ENCODE measurements around the gene HINT2. TPM values are rescaled to one million over a fixed set of nuclear protein-coding genes. Genes with fewer than 3 reads are reported as not detected.

Gene HINT2
- polyA plus RNA-seq, 1 experiment: 17.5 TPM

DNA sequence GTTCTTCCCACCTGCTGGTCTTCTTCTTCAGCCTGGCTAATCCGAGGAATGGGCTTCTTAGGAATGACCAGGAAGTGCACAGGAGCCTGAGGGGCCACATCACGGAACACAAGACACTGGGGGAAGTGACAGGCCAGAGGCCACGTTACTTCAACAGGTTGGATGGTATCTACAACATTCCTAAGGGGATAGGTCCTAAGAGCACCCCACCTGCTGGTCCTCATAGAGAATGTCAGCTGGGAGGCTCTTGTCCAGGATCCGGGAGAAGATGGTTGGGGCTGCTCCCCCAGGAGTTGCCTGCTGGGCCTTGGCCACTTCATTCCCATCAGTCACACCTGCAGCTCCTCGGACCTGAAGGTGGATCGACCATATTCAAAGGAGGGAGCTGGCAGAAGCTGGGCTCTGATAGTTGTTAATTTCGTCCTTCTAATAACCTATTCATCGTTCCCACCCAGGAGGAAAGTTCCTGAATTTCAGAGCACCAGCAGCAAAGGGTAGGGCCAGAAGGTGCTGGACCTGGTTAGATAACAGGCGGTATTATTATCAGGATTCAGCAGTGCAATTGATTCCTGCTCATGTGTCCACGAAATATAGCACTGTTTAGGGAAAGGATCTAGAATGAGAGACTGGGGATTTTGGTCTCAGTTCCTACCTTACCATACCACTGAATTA is 1.3 kb downstream of the HINT2 start:
- ChIA-PET CTCF (interaction anchor here (0.5 to 5.6 kb wide), 13 partner anchors 10 to 180 kb away, joined by 3 to 48 read pairs (median 5); no protein-coding TSS in a partner anchor), POLR2A (interaction anchor here (0.6 to 1.3 kb wide), 2 partner anchors 92 to 503 kb away, joined by 3 read pairs; partner anchors contain the start of gene HRCT1)
- no peak for DNase-seq (ENCODE audit: low read depth, low spot score)
- Histone ChIP-seq H3K9me3 (ENCODE audit: control insufficient read depth, insufficient read depth, low read length) (no peaks in the 10 kb centered on the region), H3K27me3 (ENCODE audit: control insufficient read depth, insufficient read depth, low read length) (peaks cover 6% of the 10 kb centered on the region), H3K4me3 (ENCODE audit: low read depth, low read length) (no peak overlapping the region), H3K27ac (ENCODE audit: low read depth, low read length) (no peak overlapping the region)
- TF ChIP-seq, protein P1, sequence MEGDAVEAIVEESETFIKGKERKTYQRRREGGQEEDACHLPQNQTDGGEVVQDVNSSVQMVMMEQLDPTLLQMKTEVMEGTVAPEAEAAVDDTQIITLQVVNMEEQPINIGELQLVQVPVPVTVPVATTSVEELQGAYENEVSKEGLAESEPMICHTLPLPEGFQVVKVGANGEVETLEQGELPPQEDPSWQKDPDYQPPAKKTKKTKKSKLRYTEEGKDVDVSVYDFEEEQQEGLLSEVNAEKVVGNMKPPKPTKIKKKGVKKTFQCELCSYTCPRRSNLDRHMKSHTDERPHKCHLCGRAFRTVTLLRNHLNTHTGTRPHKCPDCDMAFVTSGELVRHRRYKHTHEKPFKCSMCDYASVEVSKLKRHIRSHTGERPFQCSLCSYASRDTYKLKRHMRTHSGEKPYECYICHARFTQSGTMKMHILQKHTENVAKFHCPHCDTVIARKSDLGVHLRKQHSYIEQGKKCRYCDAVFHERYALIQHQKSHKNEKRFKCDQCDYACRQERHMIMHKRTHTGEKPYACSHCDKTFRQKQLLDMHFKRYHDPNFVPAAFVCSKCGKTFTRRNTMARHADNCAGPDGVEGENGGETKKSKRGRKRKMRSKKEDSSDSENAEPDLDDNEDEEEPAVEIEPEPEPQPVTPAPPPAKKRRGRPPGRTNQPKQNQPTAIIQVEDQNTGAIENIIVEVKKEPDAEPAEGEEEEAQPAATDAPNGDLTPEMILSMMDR (IDR thresholded peaks at IDR 0.05; ENCODE audit: low read depth, low read length): peak; percentile 42; the same call in 1 of the 2 replicates

DNA sequence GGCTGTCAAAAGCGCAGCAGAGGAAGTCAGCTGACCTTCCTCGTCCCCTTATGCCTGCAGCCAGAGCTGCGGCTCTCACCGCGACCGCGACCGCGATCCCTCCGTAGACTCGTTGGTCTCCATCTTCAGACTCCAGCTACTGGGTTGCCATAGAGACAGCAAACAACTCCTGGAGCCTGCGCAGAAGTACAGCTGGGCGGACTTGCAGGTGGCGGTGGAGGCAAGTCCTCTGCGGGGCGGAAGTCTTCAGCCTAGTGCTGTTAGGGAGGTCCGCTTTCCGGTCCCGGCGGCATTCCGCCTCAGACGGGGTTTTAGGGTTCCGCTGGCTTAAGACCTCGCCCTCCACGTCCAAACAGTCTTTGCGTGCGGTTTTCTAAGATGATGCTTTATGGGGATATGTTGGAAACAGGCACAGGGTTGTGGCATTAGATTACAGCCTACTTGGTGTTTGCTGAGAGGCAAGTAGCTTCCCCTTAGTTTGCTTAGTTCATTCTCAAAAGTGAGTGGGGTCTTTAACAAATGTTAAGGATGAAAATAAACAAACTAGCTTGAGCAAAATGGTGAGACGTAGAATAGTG is 2.7 kb downstream of the HINT2 start, which contains the start of gene SPAG8:
SPAG8 (minus strand) TSS at position 238 of the 578 bp plus-strand sequence; CDS start at position 123, 115 bp downstream.
- ChIA-PET POLR2A (interaction anchor here (0.8 to 1.1 kb wide), 3 partner anchors 22 to 84 kb away, joined by 3 read pairs; no protein-coding TSS in a partner anchor), CTCF (interaction anchor here (1.2 to 5.6 kb wide), 5 partner anchors 13 to 208 kb away, joined by 3 to 48 read pairs (median 14); no protein-coding TSS in a partner anchor)
- peak; percentile 90 for DNase-seq (ENCODE audit: low read depth, low spot score)
- Histone ChIP-seq H3K4me3 (ENCODE audit: low read depth, low read length) (peak within 1 kb of the TSS; percentile 73), H3K9me3 (ENCODE audit: control insufficient read depth, insufficient read depth, low read length) (no peaks in the 10 kb centered on the region), H3K27me3 (ENCODE audit: control insufficient read depth, insufficient read depth, low read length) (no peaks in the 10 kb centered on the region), H3K27ac (ENCODE audit: low read depth, low read length) (peak within 1 kb of the TSS; percentile 21)
- TF ChIP-seq, protein P1 (IDR thresholded peaks at IDR 0.05; ENCODE audit: low read depth, low read length): no peak

DNA sequence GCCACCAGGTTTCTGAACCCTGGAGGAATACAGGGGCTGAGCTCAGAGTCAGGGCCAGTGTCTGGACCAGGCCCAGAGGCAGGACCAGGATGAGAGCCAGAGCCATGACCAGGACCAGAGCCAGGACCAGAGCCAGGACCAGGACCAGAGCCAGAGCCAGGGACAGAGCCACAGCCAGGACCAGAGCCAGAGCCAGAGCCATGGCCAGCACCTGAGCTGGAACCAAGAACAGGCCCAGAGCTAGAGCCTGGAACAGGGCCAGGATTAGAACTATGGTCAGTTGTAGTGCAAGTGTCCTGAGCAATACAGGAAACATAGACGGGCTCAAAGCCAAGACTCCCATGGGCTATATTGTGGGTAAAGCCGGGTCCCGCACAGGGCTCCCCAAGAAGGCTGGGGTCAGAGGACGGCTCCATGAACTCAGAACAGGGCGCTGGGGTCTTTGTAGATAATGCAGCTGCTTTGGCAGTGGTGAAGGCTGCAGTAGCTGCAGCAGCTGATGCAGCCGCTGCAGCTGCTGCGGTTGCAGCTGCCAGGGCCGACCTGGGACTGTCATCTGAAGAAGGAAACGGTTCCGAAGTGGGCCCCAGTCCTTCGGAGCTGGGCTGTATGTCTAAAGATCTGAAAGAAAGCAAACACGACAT is 3.3 kb downstream of the HINT2 start:
- CTCF ChIA-PET: interaction anchor here (1.2 to 5.6 kb wide), 4 partner anchors 14 to 208 kb away, joined by 3 to 48 read pairs (median 18); no protein-coding TSS in a partner anchor
- POLR2A ChIA-PET: interaction anchor here (0.8 to 1.1 kb wide), 3 partner anchors 21 to 83 kb away, joined by 3 read pairs; no protein-coding TSS in a partner anchor
- no peaks in the 10 kb centered on the region for H3K27me3 ChIP-seq (ENCODE audit: control insufficient read depth, insufficient read depth, low read length)
- no peak overlapping the region for H3K27ac ChIP-seq (ENCODE audit: low read depth, low read length)
- peak overlapping the region; percentile 73 for H3K4me3 ChIP-seq (ENCODE audit: low read depth, low read length)
- TF ChIP-seq, protein P1 (IDR thresholded peaks at IDR 0.05; ENCODE audit: low read depth, low read length): no peak
- DNase-seq (ENCODE audit: low read depth, low spot score): no peak
- no peaks in the 10 kb centered on the region for H3K9me3 ChIP-seq (ENCODE audit: control insufficient read depth, insufficient read depth, low read length)

DNA sequence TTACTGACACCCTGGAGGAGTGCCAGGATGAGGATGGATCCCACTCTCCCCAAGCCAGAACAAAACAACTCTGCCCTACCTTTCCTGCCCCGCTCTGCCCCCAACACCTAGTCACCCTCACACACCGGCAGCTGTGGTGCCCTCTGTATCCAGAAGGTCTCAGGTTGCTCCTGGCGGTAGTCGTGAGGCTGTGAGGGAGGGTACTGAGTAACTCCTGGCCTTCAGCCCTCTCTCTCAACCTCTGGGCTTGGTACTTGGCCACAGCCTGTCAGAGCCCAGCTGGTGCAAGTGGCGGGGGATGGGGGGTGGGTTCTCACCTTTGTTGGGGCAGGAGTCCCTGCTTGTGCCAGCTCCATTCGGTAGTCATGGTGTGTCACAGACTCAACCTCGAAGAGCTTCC is 4.7 kb downstream of the HINT2 start:
- Histone ChIP-seq H3K27ac (ENCODE audit: low read depth, low read length) (no peak overlapping the region), H3K27me3 (ENCODE audit: control insufficient read depth, insufficient read depth, low read length) (no peaks in the 10 kb centered on the region), H3K4me3 (ENCODE audit: low read depth, low read length) (no peak overlapping the region), H3K9me3 (ENCODE audit: control insufficient read depth, insufficient read depth, low read length) (no peaks in the 10 kb centered on the region)
- ChIA-PET CTCF (interaction anchor here (3.1 to 5.6 kb wide), 2 partner anchors 15 to 21 kb away, joined by 14 to 48 read pairs; no protein-coding TSS in a partner anchor), POLR2A (no interaction called here)
- TF ChIP-seq, protein P1 (IDR thresholded peaks at IDR 0.05; ENCODE audit: low read depth, low read length): no peak
- DNase-seq (ENCODE audit: low read depth, low spot score): no peak
